RCC 7860 (cell line): ENCODE data around the gene OGDH.
"Not testable (repeated sequence)": the region's sequence is repeated elsewhere in the genome, so short reads cannot be mapped to it uniquely, and the experiment has no call there.

Experiments
- DNase-seq: peaks from one replicate; pipeline ENCODE4 v3.0.0-alpha.2; 2015; ENCODE audit warnings: low spot score
- FAIRE-seq: peaks from 2 replicates; lab custom pipeline; 2012; peaks lifted over from hg19 to GRCh38; lab: Jason Lieb, UNC

The OGDH gene

DNA sequence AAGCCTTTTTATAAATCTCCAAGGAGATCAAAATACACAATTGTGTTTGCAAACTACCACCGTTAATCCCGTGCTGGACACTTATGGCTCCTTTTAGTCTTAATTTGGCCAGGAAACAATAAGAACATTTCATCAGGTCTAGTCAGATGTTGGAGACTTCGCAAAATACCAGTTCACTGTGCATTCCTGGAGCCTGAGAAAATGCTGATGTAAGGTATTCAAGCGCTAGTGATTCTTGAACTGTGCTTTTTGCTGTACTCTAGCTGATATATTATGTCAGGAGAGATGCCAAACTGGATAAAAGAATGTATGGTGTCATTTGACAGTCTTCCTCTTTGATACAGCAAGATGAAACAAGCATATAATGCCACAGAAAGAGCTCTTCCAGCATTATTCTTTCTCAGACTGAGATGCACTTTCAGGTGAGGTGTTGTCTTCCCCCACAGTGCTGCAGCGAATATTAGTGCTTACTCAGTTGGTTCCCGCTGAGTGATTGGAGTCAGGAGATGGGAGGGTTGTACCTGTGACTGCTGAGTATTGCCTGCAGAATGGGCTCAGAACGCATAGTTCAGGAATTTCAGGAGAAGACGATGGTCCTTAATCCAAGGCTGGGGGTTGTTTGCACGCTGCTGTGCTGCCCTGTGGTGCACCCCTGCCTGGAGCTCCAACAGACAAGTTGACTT, 59.2 kb downstream of the OGDH start:
- FAIRE-seq (no peak), DNase-seq (no peak)

DNA sequence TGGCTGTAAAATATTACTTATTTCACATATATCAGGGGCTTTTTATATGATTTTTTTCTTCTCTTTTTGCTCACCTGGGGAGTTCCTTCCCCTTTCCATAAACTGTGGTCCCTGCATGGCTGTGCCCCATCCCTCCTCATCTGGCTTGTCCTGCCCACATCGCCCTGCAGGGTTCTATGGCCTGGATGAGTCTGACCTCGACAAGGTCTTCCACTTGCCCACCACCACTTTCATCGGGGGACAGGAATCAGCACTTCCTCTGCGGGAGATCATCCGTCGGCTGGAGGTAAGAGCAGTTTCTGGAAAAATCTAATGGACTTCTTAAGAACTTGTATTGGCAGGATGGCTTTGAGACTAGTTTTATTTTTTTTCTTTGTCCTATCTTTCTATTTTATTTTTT, 60.1 kb downstream of the OGDH start:
- DNase-seq (no peak), FAIRE-seq (no peak)

DNA sequence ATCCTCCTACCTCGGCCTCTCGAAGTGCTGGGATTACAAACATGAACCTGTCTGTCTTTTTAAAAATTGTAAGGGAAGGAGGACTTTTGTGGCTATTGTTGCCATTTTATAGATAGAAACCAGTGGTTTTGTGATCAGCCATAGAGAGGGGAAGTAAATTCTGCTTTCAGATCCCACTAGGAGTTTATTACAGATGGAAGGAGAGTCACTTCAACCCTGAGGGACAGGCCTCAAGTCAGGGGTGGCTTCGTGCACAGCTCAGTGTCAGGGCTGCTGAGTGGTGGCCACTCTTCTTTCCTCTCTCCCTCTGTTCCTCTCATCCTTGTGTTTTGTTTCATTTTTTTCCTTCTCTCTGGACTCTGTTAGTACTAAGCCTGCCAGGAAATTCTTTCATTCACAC, 60.8 kb downstream of the OGDH start:
- FAIRE-seq (no peak), DNase-seq (no peak)

DNA sequence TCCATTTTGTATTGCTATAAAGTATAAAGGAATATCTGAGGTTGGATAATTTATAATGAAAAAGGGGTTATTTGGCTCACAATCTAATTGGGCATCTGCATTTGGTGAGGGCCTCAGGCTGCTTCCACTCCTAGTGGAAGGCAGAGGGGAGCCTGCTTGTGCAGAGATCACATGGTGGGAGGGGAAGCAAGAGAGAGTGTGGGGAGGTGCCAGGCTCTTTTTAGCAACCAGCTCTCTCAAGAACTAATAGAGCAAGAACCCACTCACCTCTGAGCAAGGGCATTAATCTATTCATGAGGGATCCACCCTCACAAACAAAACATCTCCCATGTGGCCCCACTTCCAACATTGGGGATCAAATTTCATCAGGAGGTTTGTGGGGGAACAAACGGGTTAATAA, 64.6 kb downstream of the OGDH start:
- no peak for FAIRE-seq

DNA sequence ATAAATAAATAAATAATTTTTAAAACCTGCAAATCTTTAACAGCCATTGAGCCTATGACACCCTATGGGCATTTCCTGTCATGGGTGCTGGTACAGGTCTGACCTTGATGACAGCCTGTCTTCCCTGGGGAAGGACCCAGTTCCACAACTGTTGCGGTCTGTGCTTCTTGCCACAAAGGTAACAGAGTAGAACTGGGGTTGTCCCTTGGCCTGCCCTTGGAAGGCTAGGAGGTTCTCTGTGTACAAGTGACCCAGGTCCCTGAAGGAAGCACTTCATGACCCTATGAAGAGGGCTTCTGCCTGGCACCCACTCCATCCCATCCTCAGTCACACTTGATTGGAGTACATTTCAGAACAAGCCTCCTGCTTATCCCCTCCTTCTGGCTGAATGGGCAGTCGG, 66.9 kb downstream of the OGDH start:
- DNase-seq (no peak), FAIRE-seq (no peak)

More for the DNA sequence above, 64.6 kb downstream of the OGDH start:
- DNase-seq, result no peak

DNA sequence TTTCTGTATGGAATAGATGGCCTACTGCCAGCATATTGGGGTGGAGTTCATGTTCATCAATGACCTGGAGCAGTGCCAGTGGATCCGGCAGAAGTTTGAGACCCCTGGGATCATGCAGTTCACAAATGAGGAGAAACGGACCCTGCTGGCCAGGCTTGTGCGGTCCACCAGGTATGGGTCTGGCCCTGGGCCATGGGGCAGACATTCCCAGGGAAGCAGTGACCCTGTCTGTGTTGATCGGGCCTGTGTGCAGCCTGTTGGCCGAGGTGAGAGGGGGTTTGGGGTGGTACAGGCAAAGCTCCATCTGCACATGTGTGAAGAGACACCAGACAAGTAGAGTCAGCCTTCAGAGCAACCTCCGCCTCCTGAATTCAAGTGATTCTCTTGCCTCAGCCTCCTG, 67.3 kb downstream of the OGDH start:
- no peak for FAIRE-seq
- no peak for DNase-seq

DNA sequence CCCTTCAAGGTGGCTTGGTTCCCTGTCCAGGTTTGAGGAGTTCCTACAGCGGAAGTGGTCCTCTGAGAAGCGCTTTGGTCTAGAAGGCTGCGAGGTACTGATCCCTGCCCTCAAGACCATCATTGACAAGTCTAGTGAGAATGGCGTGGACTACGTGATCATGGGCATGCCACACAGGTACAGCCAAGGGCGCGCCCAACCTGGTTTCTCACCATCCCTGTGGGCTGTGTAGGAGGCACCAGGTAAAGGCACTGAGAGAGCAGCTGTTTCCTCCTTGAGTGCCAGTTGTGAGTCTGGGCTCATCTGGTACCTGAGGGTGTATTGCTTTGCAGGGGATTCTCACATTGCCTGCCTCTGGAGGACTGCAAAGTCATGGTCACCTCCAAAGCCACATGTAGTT, 68.0 kb downstream of the OGDH start:
- DNase-seq (no peak), FAIRE-seq (no peak)

DNA sequence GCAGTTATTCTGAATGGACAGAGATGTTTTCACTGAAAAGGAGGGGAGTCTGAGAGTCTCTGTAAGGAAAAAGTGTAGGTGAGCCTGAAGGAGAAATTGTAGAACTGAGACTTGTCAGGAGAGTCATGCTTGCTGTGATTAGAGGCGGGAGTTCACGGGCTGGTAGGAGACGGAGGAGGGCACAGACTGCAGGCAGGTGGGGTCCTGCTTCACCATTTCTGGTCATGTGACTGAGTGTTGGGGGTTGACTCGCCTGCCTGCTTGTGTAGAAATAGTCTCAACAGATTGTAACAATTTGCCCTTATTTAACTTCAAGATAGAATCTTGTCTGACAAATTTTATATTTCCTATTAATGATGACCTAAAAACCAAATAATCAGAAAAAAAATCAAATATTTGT, 70.3 kb downstream of the OGDH start:
- DNase-seq, result no peak
- no peak for FAIRE-seq

DNA sequence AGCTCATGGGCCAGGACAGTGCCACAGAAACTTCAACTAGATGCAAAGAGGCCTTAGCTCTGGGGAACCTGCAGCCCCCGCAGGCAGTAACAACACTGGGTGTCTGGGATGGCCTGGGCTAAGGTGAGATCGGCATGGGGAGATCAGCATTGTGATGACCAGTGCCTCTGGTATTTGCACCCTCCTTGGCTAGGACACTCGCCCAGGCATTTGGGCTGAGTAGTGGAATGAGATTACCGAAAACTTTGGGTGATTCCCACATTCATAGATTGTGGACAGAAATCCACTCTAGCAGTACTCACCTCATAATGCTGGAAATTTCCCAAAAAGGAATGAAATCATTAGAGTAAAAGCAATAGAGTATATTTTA, 71.7 kb downstream of the OGDH start:
- FAIRE-seq (no peak), DNase-seq (no peak)

DNA sequence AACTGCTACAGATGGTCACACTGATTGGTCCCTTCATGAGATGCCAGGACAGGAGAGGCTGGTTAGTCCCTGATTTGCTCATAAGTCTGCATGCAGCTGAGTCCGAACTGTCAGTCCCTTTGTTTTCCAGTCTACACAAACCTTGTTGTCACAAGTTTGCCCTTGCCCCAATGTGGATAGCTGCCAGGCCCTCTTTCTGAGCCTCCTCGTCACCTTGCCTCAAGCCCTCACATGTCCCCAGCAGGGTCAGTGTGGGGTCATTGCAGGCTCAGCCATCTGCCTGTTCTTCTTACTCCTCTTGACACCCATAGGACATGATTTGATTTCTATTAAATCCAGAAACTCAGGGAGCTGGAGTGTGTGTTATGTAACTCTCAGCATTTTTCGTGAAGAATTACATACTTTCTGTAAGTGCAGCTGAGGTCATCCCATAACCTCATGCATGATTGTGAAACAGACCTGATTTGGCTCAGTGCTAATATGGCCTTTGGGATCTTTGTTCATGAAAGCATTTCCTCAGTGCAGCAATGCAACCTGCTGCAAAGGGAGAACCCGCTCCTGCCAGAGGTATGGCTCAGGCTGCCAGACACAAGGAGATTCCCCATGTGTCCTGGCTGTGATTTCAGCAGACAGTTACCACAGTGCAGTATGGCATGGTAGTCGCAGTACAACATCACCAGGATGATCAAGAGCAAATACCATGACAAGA, 72.2 kb downstream of the OGDH start:
- DNase-seq, result no peak
- FAIRE-seq, result no peak

DNA sequence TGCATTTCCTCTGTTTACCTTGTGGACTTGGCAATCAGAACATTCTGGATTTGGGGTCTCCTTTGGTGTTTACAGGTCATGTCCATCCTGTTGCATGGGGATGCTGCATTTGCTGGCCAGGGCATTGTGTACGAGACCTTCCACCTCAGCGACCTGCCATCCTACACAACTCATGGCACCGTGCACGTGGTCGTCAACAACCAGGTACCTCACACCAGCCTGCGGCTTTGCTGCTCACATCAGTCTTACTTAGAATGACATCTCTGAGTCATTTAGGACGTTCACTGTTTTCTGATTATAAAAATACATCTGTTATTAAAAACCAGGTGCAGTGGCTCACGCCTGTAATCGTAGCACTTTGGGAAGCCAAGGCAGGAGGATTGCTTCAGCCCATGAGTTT, 75.2 kb downstream of the OGDH start:
- DNase-seq (no peak), FAIRE-seq (no peak)

DNA sequence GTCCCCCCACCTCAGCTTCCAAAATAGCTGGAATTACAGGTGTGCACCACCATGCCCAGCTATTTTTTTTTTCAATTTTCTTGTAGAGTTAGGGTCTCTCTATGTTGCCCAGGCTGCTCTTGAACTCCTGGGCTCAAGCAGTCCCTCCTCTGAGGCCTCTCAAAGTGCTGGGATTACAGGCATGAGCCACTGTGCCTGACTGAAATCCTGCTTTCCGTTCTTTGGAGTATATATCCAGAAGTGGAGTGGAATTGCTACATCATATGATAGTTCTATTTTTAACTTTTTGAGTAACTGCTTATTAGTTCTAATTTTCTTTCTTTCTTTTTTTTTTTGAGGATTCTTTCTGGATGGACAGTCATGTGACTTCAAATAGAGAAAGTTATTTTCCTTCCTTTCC, 79.3 kb downstream of the OGDH start:
- no peak for FAIRE-seq
- DNase-seq, result no peak

DNA sequence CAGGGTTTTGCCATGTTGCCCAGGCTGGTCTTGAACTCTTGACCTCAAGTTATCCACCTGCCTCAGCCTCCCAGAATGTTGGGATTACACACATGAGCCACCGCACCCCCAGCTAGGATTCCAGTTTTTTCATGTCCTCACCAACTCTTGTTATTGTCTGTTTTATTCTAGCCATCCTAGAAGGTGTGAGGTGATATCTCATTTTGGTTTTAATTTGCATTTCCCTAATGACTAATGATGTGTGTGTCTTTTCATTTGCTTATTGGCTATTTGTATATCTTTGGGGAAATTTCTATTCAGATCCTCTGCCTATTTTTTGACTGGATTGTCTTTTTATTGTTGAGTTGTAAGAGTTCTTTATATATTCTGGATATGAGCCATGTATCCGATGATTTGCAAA, 83.0 kb downstream of the OGDH start:
- DNase-seq (no peak), FAIRE-seq (no peak)

DNA sequence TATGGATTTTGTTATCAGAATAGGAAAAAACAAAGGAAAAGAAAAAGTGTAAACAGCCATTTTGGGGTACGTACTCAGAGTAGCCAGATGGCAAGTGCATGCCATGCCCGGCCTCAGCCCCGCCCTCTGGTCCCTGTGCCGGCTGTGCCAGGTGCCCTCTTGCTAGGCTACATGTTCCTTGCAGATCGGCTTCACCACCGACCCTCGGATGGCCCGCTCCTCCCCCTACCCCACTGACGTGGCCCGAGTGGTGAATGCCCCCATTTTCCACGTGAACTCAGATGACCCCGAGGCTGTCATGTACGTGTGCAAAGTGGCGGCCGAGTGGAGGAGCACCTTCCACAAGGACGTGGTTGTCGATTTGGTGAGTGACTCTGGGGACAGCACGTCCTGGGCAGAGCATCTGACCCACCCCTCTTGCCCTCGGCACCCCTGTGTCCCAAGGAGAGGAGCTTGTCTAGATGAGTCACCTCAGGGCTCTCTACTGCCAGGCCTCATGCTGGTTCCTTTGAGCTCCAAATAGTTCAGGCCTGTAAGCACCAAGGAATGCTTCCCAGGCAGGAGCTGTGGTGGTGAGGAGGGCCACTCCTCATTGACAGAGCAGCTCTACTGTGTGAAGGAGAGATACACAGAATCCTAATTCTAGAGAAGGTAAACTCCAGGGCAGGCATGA, 87.3 kb downstream of the OGDH start:
- FAIRE-seq (no peak), DNase-seq (no peak)

DNA sequence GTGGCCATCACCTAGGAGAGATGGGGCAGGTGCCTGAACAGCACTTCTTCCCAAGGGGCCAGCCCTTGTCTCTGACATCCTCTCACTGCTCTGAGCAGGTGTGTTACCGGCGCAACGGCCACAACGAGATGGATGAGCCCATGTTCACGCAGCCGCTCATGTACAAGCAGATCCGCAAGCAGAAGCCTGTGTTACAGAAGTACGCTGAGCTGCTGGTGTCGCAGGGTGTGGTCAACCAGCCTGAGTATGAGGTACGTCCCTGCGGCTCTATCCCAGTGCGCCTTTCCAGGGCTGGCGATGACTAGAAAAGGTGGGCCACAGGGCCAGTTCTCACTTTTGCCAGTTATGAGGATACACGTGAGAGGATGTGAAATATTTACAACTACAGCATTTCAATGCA, 87.9 kb downstream of the OGDH start:
- DNase-seq (no peak), FAIRE-seq (no peak)

DNA sequence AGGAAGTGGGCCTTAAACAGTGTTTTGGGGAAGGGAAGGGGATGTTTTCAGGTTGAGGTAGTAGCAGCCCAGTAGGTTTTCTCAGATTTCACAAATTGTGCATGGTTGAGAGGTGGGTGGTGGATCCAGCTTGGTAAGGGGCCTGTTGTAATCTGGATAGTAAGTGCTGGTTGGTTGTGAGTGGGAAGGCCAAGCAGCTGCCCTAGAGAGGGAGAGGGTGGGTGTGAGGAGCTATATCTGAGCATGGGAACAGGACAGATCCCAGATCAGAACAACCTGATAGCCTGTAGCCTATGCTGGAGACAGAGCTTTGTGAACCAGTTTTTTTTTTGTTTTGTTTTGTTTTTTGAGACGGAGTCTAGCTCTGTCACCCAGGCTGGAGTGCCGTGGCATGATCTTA, 88.3 kb downstream of the OGDH start:
- FAIRE-seq, result no peak

DNA sequence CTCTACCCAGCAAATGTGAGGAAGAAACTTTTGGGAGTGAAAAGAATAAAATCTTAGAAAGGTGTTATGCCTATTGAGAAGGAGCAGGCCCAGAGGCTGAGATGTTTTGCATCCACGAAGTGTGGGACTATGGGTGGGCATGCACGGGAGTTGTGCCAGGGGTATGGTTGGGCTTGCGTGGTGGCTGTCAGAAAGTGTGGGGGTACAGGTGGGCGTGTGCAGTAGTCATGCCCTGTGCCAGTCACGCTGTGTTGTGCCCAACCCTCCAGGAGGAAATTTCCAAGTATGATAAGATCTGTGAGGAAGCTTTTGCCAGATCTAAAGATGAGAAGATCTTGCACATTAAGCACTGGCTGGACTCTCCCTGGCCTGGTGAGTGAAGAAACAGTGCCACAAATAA, 89.3 kb downstream of the OGDH start:
- FAIRE-seq (no peak), DNase-seq (no peak)

More for the DNA sequence above, 88.3 kb downstream of the OGDH start:
- no peak for DNase-seq

DNA sequence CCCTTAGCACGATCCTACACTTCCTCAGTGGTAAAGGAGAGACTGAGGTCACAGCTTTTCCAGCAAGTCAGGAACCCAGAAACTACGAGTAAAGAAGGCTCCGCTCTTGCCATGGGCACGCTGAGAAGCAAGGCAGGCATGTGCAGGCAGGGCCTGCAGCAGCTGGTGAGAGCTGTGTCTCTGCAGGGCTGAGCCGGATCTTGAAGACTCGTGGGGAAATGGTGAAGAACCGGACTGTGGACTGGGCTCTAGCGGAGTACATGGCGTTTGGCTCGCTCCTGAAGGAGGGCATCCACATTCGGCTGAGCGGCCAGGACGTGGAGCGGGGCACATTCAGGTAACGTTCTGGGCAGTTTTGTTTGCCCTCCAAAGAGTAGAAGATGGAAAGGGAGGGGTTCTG, 90.3 kb downstream of the OGDH start:
- DNase-seq, result no peak

DNA sequence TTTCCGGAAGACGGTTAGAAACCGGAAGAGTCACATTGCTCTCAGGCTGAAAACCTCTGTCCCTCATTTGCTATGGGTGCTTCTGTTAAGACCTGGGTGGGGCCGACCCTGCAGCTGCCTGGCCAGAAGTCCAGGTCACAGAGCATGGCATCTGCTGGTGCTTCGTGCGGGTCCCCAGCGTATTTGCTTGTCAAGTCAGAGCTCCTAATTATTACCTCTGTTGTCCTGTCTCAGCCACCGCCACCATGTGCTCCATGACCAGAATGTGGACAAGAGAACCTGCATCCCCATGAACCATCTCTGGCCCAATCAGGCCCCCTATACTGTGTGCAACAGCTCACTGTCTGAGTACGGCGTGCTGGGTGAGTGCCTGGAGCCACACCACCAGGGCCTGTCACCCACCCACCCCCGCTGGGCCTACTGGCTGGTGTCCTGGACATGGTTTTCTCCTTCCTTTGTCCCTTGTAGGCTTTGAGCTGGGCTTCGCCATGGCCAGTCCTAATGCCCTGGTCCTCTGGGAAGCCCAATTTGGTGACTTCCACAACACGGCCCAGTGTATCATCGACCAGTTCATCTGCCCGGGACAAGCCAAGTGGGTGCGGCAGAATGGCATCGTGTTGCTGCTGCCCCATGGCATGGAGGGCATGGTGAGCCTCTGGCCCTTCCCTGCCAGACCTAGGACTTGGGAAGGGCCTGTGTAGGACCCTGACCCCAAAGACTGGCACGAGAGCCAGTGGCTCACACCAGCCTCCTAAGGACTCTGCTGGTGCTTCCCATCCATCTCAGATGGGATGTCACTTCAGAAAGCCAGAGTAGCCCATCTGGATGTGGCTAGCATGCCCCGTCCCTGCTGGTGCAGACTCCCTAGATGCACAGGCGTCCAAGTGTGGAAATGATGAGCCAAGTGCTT, 91.0 kb downstream of the OGDH start:
- FAIRE-seq (no peak), DNase-seq (no peak)

More for the DNA sequence above, 90.3 kb downstream of the OGDH start:
- no peak for FAIRE-seq

DNA sequence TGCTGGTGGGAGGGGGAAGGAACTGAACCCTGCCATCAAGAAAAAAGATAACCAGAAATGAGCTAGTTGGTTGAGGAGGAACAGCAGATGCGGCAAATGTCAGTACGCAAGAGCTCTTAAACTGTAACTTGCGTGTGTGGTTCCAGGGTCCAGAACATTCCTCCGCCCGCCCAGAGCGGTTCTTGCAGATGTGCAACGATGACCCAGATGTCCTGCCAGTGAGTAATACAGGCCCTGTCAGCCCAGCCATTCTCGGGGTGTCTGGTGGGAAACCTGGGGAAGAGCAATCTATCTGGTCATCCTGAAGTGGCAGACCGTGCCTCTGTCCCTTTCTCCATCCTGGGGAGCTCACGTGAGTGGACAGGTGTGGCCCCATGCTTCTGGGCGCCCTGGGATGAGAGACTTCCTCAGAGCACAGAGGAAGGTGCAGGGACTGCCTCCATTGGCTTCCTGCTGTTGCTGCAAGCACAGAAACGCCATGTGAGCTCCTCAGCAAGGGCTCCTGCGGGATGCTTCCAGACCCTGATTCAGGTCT, 91.7 kb downstream of the OGDH start:
- FAIRE-seq, result no peak

DNA sequence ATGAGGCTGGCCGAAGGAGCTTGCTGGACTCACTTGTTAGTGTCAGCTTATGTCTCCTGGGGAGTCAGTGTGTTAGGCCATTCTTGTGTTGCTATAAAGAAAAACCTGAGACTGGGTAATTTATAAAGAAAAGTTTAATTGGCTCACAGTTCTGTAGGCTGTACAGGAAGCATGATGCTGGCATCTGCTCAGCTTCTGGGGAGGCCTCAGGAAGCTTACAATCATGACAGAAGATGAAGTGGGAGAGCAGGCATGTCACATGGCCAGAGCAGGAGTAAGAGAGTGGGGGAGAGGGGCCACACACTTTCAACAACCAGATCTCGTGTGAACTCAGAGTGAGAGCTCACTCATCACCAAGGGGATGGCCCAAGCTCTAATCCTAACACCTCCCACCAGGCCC, 93.2 kb downstream of the OGDH start:
- not testable (repeated sequence) for FAIRE-seq, DNase-seq

More for the DNA sequence above, 91.7 kb downstream of the OGDH start:
- no peak for DNase-seq
